IMR-90 (cell line): ENCODE data around the gene LLGL1. TPM values are rescaled to one million over a fixed set of nuclear protein-coding genes. Genes with fewer than 3 reads are reported as not detected.
A peak's percentile ranks its signal among the peaks of the same experiment; 100 is the strongest.

Experiments
- ATAC-seq: fragments of 200-7000 bp; cut with Tn5 transposase; 2 replicates; pipeline ENCODE4 v1.9.1; 2020; ENCODE audit warnings: low read depth, mild to moderate bottlenecking, moderate library complexity
- BruUV-seq: library from RNA; stranded (reverse); fragments of 400-500 nt; replicated peaks from 2 replicates; lab custom pipeline; 2021; lab: Mats Ljungman, UMichigan
- CTCF ChIA-PET: fragments of 300-600 bp; formaldehyde crosslinking; extraction: SDS; loops from one replicate; lab custom pipeline; 2021; ENCODE audit warnings: antibody characterized with exemption; lab: Yijun Ruan, JAX
- POLR2A ChIA-PET: fragments of 300-600 bp; sonication (Branson Sonifier 250); formaldehyde crosslinking; loops from one replicate; lab custom pipeline; 2022; ENCODE audit warnings: antibody characterized with exemption; ENCODE audit not compliant: unreplicated experiment; lab: Charles Lee
- DNase-seq: peaks from one replicate; pipeline ENCODE4 v3.0.0; 2013
- H2AFZ ChIP-seq: replicated peaks from 2 replicates; pipeline ENCODE3; 2013; ENCODE audit warnings: low read length, mild to moderate bottlenecking; ENCODE audit not compliant: poor library complexity
- H2AK5ac ChIP-seq: 2 replicates; pipeline ENCODE4 v1.6.1; 2013; ENCODE audit warnings: low read depth, low read length, inconsistent platforms
- H2AK9ac ChIP-seq: replicated peaks from 2 replicates; pipeline ENCODE3; 2013; ENCODE audit warnings: mild to moderate bottlenecking, low read depth, low read length, moderate library complexity; ENCODE audit not compliant: poor library complexity
- H2BK120ac ChIP-seq: 2 replicates; pipeline ENCODE4 v1.6.1; 2013; ENCODE audit warnings: low read depth, low read length, inconsistent platforms
- H2BK15ac ChIP-seq: 3 replicates; pipeline ENCODE4 v1.6.1; 2013; ENCODE audit warnings: low read depth, low read length, inconsistent platforms
- H2BK20ac ChIP-seq: 2 replicates; pipeline ENCODE4 v1.6.1; 2013; ENCODE audit warnings: low read depth, mild to moderate bottlenecking, inconsistent platforms, low read length, moderate library complexity
- H2BK5ac ChIP-seq: 2 replicates; pipeline ENCODE4 v1.6.1; 2013; ENCODE audit warnings: mild to moderate bottlenecking, low read depth, low read length, inconsistent platforms; ENCODE audit not compliant: poor library complexity, severe bottlenecking
- H3K14ac ChIP-seq: replicated peaks from 2 replicates; pipeline ENCODE4 v1.6.1; 2013; ENCODE audit warnings: low read depth, low read length, inconsistent platforms
- H3K18ac ChIP-seq: 2 replicates; pipeline ENCODE4 v1.6.1; 2013; ENCODE audit warnings: low read depth, low read length, control low read depth
- H3K23ac ChIP-seq: 2 replicates; pipeline ENCODE4 v1.6.1; 2013; ENCODE audit warnings: low read depth, low read length, inconsistent platforms
- H3K27ac ChIP-seq: 2 replicates; pipeline ENCODE4 v1.5.1; 2013; ENCODE audit warnings: mild to moderate bottlenecking, control low read depth, low read length; ENCODE audit not compliant: insufficient read depth
- H3K27me3 ChIP-seq: 2 replicates; pipeline ENCODE4 v1.6.1; 2013; ENCODE audit warnings: low read length; ENCODE audit not compliant: control insufficient read depth, insufficient read depth
- H3K36me3 ChIP-seq: 2 replicates; pipeline ENCODE4 v1.6.1; 2013; ENCODE audit warnings: low read length, mixed read lengths; ENCODE audit not compliant: control insufficient read depth, insufficient read depth
- H3K4ac ChIP-seq: 2 replicates; pipeline ENCODE4 v1.6.1; 2013; ENCODE audit warnings: low read depth, low read length, inconsistent platforms
- H3K4me1 ChIP-seq: 2 replicates; pipeline ENCODE4 v1.6.1; 2013; ENCODE audit warnings: low read length, mixed read lengths; ENCODE audit not compliant: control insufficient read depth, insufficient read depth
- H3K4me2 ChIP-seq: 2 replicates; pipeline ENCODE4 v1.6.1; 2013; ENCODE audit warnings: low read depth, mild to moderate bottlenecking, control low read depth, low read length, moderate library complexity
- H3K4me3 ChIP-seq: 2 replicates; pipeline ENCODE4 v1.5.1; 2013; ENCODE audit warnings: low read depth, mild to moderate bottlenecking, control low read depth, low read length, moderate library complexity; ENCODE audit not compliant: insufficient read depth
- H3K56ac ChIP-seq: 2 replicates; pipeline ENCODE4 v1.6.1; 2013; ENCODE audit warnings: low read length, inconsistent platforms; ENCODE audit not compliant: insufficient read depth; ENCODE audit errors: extremely low read depth
- H3K79me1 ChIP-seq, 2 experiments: 2 replicates each; pipeline ENCODE4 v1.6.1; 2013; ENCODE audit warnings: low read length in 2 of 2, inconsistent platforms in 1 of 2, low read depth in 1 of 2
- H3K9ac ChIP-seq: 2 replicates; pipeline ENCODE4 v1.6.1; 2013; ENCODE audit warnings: low read depth, low read length, control low read depth
- H3K9me1 ChIP-seq: 2 replicates; pipeline ENCODE4 v1.6.1; 2013; ENCODE audit warnings: low read length, inconsistent platforms; ENCODE audit not compliant: insufficient read depth
- H3K9me3 ChIP-seq: 2 replicates; pipeline ENCODE4 v1.6.1; 2013; ENCODE audit warnings: low read length; ENCODE audit not compliant: control insufficient read depth, insufficient read depth
- H4K20me1 ChIP-seq: 2 replicates; pipeline ENCODE4 v1.6.1; 2013; ENCODE audit warnings: low read length, inconsistent platforms; ENCODE audit not compliant: insufficient read depth
- H4K5ac ChIP-seq: 2 replicates; pipeline ENCODE4 v1.6.1; 2013; ENCODE audit warnings: mild to moderate bottlenecking, low read depth, low read length, control low read depth
- H4K8ac ChIP-seq, 2 experiments: 2 replicates each; pipeline ENCODE4 v1.6.1; 2013; ENCODE audit warnings: low read depth in 2 of 2, low read length in 2 of 2, control low read depth in 1 of 2, inconsistent platforms in 1 of 2
- H4K91ac ChIP-seq: 2 replicates; pipeline ENCODE4 v1.6.1; 2013; ENCODE audit warnings: low read depth, low read length, inconsistent platforms; ENCODE audit not compliant: insufficient read depth
- BHLHE40 ChIP-seq: fragments of 150-350 bp; IDR thresholded peaks from 2 replicates; pipeline ENCODE4 v1.6.1; 2016; ENCODE audit warnings: mild to moderate bottlenecking, low read depth, low read length
- MAZ ChIP-seq: IDR thresholded peaks from 2 replicates; pipeline ENCODE4 v1.6.1; 2012; ENCODE audit warnings: low read depth, mild to moderate bottlenecking, low read length, improper control_type of control experiment, moderate library complexity, borderline replicate concordance
- POLR2A ChIP-seq: IDR thresholded peaks from 2 replicates; pipeline ENCODE4 v1.6.1; 2012; ENCODE audit warnings: mild to moderate bottlenecking, low read depth, low read length
- RCOR1 ChIP-seq: IDR thresholded peaks from 2 replicates; pipeline ENCODE4 v1.6.1; 2012; ENCODE audit warnings: mild to moderate bottlenecking, low read length, improper control_type of control experiment; ENCODE audit not compliant: insufficient replicate concordance
- RFX5 ChIP-seq: IDR thresholded peaks from 2 replicates; pipeline ENCODE4 v1.8.0; 2012; ENCODE audit warnings: low read depth, mild to moderate bottlenecking, low read length, moderate library complexity
- WGBS, 2 experiments: methylation state at CpG; one replicate each; pipeline versions ENCODE4 v1.1.5 to v1.1.7; 2013; ENCODE audit warnings: missing lambda C conversion rate in 2 of 2; ENCODE audit not compliant: insufficient read length in 1 of 2; ENCODE audit errors: extremely low coverage in 2 of 2; 5-methylcytosine and 5-hydroxymethylcytosine counted together
- dilution Hi-C: fragments of 300-500 bp; cut with HindIII; formaldehyde crosslinking; loops from one replicate; pipeline ENCODE4 v1.14.3; 2018; ENCODE audit warnings: low sequenced_read_pairs; ENCODE audit not compliant: unreplicated experiment
- in situ Hi-C: fragments of 300-500 bp; cut with MboI; formaldehyde crosslinking; loops from 3 replicates; pipeline ENCODE4 v1.14.3; 2019; ENCODE audit warnings: low sequenced_read_pairs, inconsistent platforms, mixed read lengths
- intact Hi-C: fragments of 100-400 bp; cut with micrococcal nuclease; formaldehyde crosslinking; loops from 2 replicates; pipeline ENCODE4 v1.10.0; 2022
- polyA plus RNA-seq, 3 experiments: library from polyadenylated mRNA; depleted of rRNA; stranded (reverse); fragments of >200 nt; gene quantifications; 2 replicates each; pipeline ENCODE4 v1.2.3, GENCODE V29; 2012; ENCODE audit warnings: low replicate concordance in 1 of 3
- total RNA-seq: library from RNA; depleted of rRNA; stranded (reverse); fragments of >200 nt; gene quantifications from 2 replicates; pipeline ENCODE4 v1.2.3, GENCODE V29; 2012
- TF ChIP-seq, protein P1 (sequence below): fragments of 150-350 bp; IDR thresholded peaks from 2 replicates; pipeline ENCODE4 v1.6.1; 2016; ENCODE audit warnings: low read depth, mild to moderate bottlenecking, low read length, moderate library complexity, borderline replicate concordance

Gene LLGL1
- total and polyA plus RNA-seq, 2 of the 4 experiments (the other 2 are of a cell fraction): 40.1 to 52.9 TPM

DNA sequence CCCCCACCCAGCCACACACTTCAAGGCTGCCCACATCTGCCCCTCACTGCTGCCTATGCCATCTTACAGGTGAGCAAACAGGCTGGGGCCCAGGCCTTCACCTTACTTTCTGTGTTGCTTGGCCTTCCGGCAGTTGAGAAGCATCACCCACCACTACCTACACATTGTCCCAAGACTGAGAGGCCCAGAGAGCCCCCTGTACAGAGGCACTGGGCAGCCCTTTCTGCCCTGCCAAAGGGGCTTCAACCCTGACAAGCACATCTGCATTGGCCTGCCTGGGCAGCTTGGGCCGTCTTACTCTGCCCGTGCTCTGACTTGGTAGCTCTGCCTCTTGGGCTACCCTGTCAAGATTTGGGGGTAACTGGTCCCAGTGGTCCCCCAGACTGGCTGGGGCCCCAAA, 36.2 kb downstream of the LLGL1 start:
- no peak overlapping the region for H4K5ac ChIP-seq
- H3K14ac ChIP-seq: 0 out of 2 replicates have a peak overlapping the region, but pooled peaks have one; percentile 7
- peak overlapping the region; percentile 93 for H3K4me2 ChIP-seq
- in situ Hi-C loops: no loop called here
- no peak overlapping the region for H2BK15ac ChIP-seq
- intact Hi-C loops: no loop called here
- H2AK5ac ChIP-seq: peak overlapping the region; percentile 59; the same call in 1 of the 2 replicates
- H4K91ac ChIP-seq: no peak overlapping the region
- peak overlapping the region; percentile 76 for H3K4ac ChIP-seq
- peak overlapping the region; percentile 71 for H3K27ac ChIP-seq
- no peaks in the 10 kb centered on the region for H3K9me3 ChIP-seq
- peak overlapping the region; percentile 77 for H2BK5ac ChIP-seq
- H2BK20ac ChIP-seq: no peak overlapping the region
- no peak overlapping the region for H2BK120ac ChIP-seq
- peaks cover 14% of the 10 kb centered on the region for H4K20me1 ChIP-seq
- peak overlapping the region; percentile 74 for H3K9ac ChIP-seq
- WGBS, 2 experiments: 90% methylated on average over 2 of the region's 3 CpGs; no CpG with 5 or more reads in 1 of the 2 experiments
- peak overlapping the region; percentile 95 for H2AFZ ChIP-seq
- H3K79me1 ChIP-seq: peaks cover 17 to 63% of the 10 kb centered on the region in 2 experiments
- ATAC-seq (no peak), DNase-seq (no peak)
- H3K4me1 ChIP-seq: peaks cover 19% of the 10 kb centered on the region
- CTCF ChIA-PET: no interaction called here
- H4K8ac ChIP-seq: peak overlapping the region in 1 of 2 experiments; percentile 23; a peak in 1 of 4 replicates
- peak overlapping the region; percentile 86 for H3K23ac ChIP-seq
- H3K56ac ChIP-seq: no peak overlapping the region
- H3K9me1 ChIP-seq: peaks cover 14% of the 10 kb centered on the region; the same call in 1 of the 2 replicates
- BruUV-seq: no TSS peak
- H3K4me3 ChIP-seq: peak overlapping the region; percentile 75
- POLR2A ChIA-PET: no interaction called here
- H3K18ac ChIP-seq: no peak overlapping the region
- dilution Hi-C loops: no loop called here
- H2AK9ac ChIP-seq: peak overlapping the region; percentile 95
- no peaks in the 10 kb centered on the region for H3K27me3 ChIP-seq
- H3K36me3 ChIP-seq: peaks cover 26% of the 10 kb centered on the region
- TF ChIP-seq RFX5: no peak
- TF ChIP-seq BHLHE40: no peak
- no peak for TF ChIP-seq POLR2A
- no peak for TF ChIP-seq MAZ
- no peak for TF ChIP-seq RCOR1
- TF ChIP-seq, protein P1, sequence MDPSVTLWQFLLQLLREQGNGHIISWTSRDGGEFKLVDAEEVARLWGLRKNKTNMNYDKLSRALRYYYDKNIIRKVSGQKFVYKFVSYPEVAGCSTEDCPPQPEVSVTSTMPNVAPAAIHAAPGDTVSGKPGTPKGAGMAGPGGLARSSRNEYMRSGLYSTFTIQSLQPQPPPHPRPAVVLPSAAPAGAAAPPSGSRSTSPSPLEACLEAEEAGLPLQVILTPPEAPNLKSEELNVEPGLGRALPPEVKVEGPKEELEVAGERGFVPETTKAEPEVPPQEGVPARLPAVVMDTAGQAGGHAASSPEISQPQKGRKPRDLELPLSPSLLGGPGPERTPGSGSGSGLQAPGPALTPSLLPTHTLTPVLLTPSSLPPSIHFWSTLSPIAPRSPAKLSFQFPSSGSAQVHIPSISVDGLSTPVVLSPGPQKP: no peak
